Ishikawa (cell line): Measurements from ENCODE around the gene CDH23.

Experiments
- CEBPB ChIP-seq: IDR thresholded peaks from 2 replicates; pipeline ENCODE4 v1.6.1; 2012
- CREB1 ChIP-seq: IDR thresholded peaks from 2 replicates; pipeline ENCODE4 v1.6.1; 2012; ENCODE audit warnings: low read depth
- EGR1 ChIP-seq: IDR thresholded peaks from 2 replicates; pipeline ENCODE4 v1.6.1; 2012
- EP300 ChIP-seq: IDR thresholded peaks from 2 replicates; pipeline ENCODE4 v1.6.1; 2012; ENCODE audit warnings: borderline replicate concordance
- FOXM1 ChIP-seq: IDR thresholded peaks from 2 replicates; pipeline ENCODE4 v1.6.1; 2012; ENCODE audit warnings: low read depth, borderline replicate concordance
- NFIC ChIP-seq: IDR thresholded peaks from 2 replicates; pipeline ENCODE4 v1.6.1; 2012
- RAD21 ChIP-seq: IDR thresholded peaks from 2 replicates; pipeline ENCODE4 v1.6.1; 2012; ENCODE audit warnings: low read depth
- TAF1 ChIP-seq: IDR thresholded peaks from 2 replicates; pipeline ENCODE4 v1.6.1; 2012; ENCODE audit warnings: low read depth, mild to moderate bottlenecking
- TCF12 ChIP-seq: IDR thresholded peaks from 2 replicates; pipeline ENCODE4 v1.6.1; 2012; ENCODE audit warnings: low read depth
- TEAD4 ChIP-seq: IDR thresholded peaks from 2 replicates; pipeline ENCODE4 v1.6.1; 2012
- YY1 ChIP-seq: IDR thresholded peaks from 2 replicates; pipeline ENCODE4 v1.6.1; 2012; ENCODE audit warnings: low read depth
- ZBTB7A ChIP-seq: IDR thresholded peaks from 2 replicates; pipeline ENCODE4 v1.6.1; 2012; ENCODE audit warnings: low read depth
- TF ChIP-seq, protein P1 (sequence below): IDR thresholded peaks from 2 replicates; pipeline ENCODE4 v1.6.1; 2012; ENCODE audit warnings: low read depth, mild to moderate bottlenecking
- TF ChIP-seq, protein P2 (sequence below): IDR thresholded peaks from 2 replicates; pipeline ENCODE4 v1.6.1; 2012
- TF ChIP-seq, protein P3 (sequence below): IDR thresholded peaks from 2 replicates; pipeline ENCODE4 v1.6.1; 2012

CDH23 gene

DNA sequence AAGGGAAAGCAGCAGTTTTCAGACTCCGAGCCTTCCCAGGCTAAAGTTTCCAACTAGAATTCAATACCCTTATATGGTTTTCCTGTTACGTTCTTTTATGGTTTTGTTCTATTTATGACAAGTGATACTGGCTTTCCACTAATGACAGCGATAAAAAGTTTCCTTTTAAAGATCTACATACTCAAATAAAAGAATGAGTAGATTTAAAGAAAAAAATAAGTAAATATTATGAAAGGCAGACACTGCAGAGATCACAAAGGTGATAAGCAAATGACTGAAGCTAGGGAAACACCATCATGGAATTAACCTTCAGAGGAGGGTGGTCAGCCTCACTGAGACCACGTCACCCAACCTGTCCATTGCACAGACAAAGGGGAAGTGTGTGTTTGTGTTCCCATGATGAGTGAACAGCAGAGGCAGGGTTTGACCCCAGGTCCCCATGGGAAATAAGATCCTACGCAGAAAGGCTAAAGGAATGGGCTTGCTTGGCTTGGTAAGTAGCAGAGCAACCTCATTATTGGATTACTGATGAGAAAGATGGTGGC, 372.6 kb downstream of the CDH23 start:
- no peak for TF ChIP-seq RAD21
- TF ChIP-seq TCF12, result no peak
- TF ChIP-seq FOXM1, result no peak
- no peak for TF ChIP-seq TAF1
- TF ChIP-seq CEBPB, result no peak
- TF ChIP-seq, protein P1, sequence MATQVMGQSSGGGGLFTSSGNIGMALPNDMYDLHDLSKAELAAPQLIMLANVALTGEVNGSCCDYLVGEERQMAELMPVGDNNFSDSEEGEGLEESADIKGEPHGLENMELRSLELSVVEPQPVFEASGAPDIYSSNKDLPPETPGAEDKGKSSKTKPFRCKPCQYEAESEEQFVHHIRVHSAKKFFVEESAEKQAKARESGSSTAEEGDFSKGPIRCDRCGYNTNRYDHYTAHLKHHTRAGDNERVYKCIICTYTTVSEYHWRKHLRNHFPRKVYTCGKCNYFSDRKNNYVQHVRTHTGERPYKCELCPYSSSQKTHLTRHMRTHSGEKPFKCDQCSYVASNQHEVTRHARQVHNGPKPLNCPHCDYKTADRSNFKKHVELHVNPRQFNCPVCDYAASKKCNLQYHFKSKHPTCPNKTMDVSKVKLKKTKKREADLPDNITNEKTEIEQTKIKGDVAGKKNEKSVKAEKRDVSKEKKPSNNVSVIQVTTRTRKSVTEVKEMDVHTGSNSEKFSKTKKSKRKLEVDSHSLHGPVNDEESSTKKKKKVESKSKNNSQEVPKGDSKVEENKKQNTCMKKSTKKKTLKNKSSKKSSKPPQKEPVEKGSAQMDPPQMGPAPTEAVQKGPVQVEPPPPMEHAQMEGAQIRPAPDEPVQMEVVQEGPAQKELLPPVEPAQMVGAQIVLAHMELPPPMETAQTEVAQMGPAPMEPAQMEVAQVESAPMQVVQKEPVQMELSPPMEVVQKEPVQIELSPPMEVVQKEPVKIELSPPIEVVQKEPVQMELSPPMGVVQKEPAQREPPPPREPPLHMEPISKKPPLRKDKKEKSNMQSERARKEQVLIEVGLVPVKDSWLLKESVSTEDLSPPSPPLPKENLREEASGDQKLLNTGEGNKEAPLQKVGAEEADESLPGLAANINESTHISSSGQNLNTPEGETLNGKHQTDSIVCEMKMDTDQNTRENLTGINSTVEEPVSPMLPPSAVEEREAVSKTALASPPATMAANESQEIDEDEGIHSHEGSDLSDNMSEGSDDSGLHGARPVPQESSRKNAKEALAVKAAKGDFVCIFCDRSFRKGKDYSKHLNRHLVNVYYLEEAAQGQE, result no peak
- no peak for TF ChIP-seq ZBTB7A
- no peak for TF ChIP-seq TEAD4
- TF ChIP-seq EGR1, result no peak
- no peak for TF ChIP-seq CREB1
- TF ChIP-seq, protein P2, sequence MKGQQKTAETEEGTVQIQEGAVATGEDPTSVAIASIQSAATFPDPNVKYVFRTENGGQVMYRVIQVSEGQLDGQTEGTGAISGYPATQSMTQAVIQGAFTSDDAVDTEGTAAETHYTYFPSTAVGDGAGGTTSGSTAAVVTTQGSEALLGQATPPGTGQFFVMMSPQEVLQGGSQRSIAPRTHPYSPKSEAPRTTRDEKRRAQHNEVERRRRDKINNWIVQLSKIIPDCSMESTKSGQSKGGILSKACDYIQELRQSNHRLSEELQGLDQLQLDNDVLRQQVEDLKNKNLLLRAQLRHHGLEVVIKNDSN, result no peak
- TF ChIP-seq, protein P3, sequence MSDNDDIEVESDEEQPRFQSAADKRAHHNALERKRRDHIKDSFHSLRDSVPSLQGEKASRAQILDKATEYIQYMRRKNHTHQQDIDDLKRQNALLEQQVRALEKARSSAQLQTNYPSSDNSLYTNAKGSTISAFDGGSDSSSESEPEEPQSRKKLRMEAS, result no peak

DNA sequence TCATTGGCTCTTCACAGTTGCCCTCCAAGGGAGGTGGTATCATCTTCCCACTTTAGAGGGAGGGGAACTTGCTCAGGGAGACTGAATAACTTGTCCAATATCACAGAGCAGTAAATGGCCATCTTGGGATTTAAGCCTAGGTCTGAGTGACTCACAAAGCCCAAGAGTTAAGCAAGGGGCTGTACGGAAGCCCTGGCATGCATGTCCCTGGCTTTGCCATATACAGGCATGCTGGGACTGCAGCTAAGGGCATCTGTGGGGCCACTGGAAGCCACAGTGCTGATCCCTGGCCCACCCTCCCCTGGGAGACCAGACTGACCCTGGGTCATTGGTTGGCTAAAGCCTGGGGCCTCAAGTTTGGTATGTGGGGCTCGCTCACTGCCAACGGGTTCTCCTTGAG, 373.5 kb downstream of the CDH23 start:
- TF ChIP-seq EGR1, result no peak
- no peak for TF ChIP-seq ZBTB7A
- TF ChIP-seq CREB1, result no peak
- TF ChIP-seq, protein P1, result no peak
- TF ChIP-seq TAF1, result no peak
- TF ChIP-seq EP300, result no peak
- TF ChIP-seq RAD21, result no peak
- TF ChIP-seq, protein P2, result no peak
- TF ChIP-seq YY1, result no peak
- no peak for TF ChIP-seq CEBPB
- TF ChIP-seq NFIC, result no peak
- TF ChIP-seq, protein P3, result no peak
- no peak for TF ChIP-seq TEAD4

DNA sequence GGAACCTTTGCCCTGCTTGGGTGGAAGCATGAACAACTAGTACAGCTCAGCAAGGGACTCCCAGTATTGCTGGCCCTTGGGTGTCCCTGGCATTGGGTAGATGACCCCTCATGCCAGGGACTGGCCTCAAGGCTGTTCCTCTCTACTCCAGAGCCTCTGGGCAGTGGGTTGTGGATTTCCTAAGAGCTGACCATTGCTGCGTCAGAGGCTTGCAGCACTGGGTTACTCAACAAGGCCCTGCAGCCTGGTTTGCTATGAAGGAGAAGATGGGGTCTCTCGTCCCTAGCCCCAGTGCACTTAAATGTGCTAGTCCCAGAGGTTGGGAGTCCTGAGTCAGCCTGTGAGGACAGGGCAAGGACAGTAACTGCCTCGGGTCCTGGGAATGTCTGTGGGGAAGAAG, 374.1 kb downstream of the CDH23 start:
- no peak for TF ChIP-seq RAD21
- TF ChIP-seq, protein P2, result no peak
- TF ChIP-seq, protein P1, result no peak
- no peak for TF ChIP-seq TEAD4
- no peak for TF ChIP-seq NFIC
- TF ChIP-seq, protein P3, result no peak
- TF ChIP-seq TCF12, result no peak
- TF ChIP-seq CEBPB, result no peak
- no peak for TF ChIP-seq FOXM1
- TF ChIP-seq YY1, result no peak
- no peak for TF ChIP-seq ZBTB7A
- TF ChIP-seq CREB1, result no peak
- no peak for TF ChIP-seq EP300
- TF ChIP-seq EGR1, result no peak
- TF ChIP-seq TAF1, result no peak

DNA sequence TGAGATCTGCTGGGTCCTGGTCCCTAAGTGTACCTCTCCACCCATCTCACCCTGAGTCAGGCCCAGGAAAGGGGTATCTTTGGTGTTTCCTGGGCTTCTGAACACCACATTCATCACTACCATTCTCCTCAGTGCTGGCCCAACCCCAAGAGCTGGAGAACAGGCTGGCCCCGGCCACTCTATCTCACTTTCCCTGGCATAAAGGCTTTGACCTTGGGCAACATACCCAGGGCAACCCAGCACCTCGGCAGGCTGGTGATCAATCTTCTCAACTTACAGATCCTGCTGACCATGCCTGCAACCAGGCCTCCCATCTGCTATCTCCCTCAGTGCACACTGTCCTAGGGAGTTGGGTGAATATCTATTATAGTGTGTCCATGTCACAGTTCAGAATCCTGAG, 374.5 kb downstream of the CDH23 start:
- TF ChIP-seq CREB1, result no peak
- TF ChIP-seq TCF12, result no peak
- no peak for TF ChIP-seq EGR1
- no peak for TF ChIP-seq TEAD4
- TF ChIP-seq, protein P2, result no peak
- TF ChIP-seq, protein P3, result no peak
- TF ChIP-seq, protein P1, result no peak
- no peak for TF ChIP-seq CEBPB
- TF ChIP-seq RAD21, result no peak
- TF ChIP-seq EP300, result no peak
- no peak for TF ChIP-seq ZBTB7A
- no peak for TF ChIP-seq YY1
- no peak for TF ChIP-seq NFIC
- no peak for TF ChIP-seq FOXM1
- no peak for TF ChIP-seq TAF1
